ENCODE results near the gene SLC29A3.

The SLC29A3 gene

GRCh38 chr10:71393841-71394475 is 74.9 kb downstream of the SLC29A3 start:
- no peak for TF ChIP-seq ZNF274 (IDR thresholded peaks at IDR 0.05; ENCODE audit: low read depth, low read length)
- H3K4me3 ChIP-seq (ENCODE audit: low read length), result no peak overlapping the region

GRCh38 chr10:71394926-71395562 is 76.0 kb downstream of the SLC29A3 start:
- no peak for TF ChIP-seq ZNF274 (IDR thresholded peaks at IDR 0.05; ENCODE audit: low read depth, low read length)
- H3K4me3 ChIP-seq (ENCODE audit: low read length), result no peak overlapping the region

- no peak for TF ChIP-seq ZNF274 (IDR thresholded peaks at IDR 0.05; ENCODE audit: low read depth, low read length)
- no peak overlapping the region for H3K4me3 ChIP-seq (ENCODE audit: low read length)
These were observed 76.6 kb downstream of the SLC29A3 start for GRCh38 chr10:71395621-71396020.

GRCh38 chr10:71396084-71396710 is 77.1 kb downstream of the SLC29A3 start:
- no peak overlapping the region for H3K4me3 ChIP-seq (ENCODE audit: low read length)
- no peak for TF ChIP-seq ZNF274 (IDR thresholded peaks at IDR 0.05; ENCODE audit: low read depth, low read length)

- H3K4me3 ChIP-seq (ENCODE audit: low read length), result no peak within 1 kb of the TSS
- TF ChIP-seq ZNF274 (IDR thresholded peaks at IDR 0.05; ENCODE audit: low read depth, low read length), result no peak
These were observed 77.7 kb downstream of the SLC29A3 start, which contains the start of gene CDH23 for GRCh38 chr10:71396711-71397295. Gene CDH23 (plus strand): TSS chr10:71396920. CDS start chr10:71439832, 42,912 bp downstream.

DNA sequence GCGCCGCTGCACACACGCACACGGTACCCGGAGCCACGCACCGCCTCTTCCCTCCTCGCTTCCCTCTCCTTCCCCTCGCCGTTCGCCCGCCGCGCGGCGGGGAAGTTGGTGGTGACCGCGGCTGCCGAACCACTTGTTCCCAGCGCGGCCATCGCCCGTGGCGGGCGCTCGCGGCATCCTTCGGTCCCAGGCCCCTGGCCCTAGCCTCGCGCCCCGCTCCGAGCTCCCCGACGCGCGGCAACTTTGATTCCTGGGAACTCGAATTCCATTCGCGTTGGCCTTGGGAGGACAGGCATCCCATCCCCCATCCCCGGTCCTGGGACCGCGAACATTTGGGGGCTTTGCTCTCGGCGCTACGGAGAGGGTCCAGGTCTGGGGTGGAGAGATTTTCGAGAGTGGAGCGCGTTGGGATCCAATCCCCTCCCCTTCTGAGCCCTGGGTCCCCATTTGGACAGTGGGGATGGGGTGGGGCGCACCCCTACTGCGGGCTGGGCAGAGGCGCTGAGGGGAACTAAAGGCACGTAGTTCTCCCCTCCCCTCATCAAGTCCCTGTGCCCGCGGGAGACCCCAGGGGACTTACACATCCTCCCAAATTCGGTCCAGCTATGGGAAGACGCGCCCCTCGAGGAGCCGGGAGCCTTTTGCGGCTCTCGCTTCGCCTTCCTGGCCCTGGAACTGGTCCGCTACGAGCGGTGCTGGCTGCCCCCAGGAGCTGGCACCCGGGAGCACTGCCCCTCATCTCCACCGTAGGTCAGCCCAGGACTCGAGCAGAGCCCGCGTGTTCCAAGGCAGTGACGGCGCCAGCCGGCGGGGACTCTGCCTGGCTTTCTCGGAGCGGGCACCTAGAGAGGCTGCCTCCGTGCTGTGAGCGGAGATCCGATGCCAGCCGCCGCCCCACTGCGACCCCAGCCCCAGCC is 78.5 kb downstream of the SLC29A3 start:
- no peak for TF ChIP-seq ZNF274 (IDR thresholded peaks at IDR 0.05; ENCODE audit: low read depth, low read length)

GRCh38 chr10:71398976-71399375 is 79.9 kb downstream of the SLC29A3 start:
- no peak for TF ChIP-seq ZNF274 (IDR thresholded peaks at IDR 0.05; ENCODE audit: low read depth, low read length)

More for the DNA sequence above, 78.5 kb downstream of the SLC29A3 start:
- no peak overlapping the region for H3K4me3 ChIP-seq (ENCODE audit: low read length)

DNA sequence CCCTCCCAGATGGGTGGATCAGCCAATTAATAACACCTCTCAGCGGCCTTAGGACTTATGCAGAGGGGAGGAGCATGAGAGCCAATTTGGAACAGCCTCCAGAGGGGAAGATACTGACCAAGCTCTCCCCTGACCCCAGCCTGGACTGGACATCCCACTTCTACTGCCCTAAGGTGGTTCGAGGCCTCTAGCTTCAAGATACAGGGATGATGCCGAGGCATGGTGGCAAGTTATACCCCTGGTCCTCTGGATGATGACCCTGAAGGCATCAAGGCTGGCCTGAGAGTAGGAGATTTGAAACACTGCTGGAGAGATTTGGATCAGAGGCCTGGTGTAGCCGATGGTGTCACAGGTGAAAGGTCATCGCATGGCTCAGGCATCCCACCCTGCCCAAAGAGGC is 80.9 kb downstream of the SLC29A3 start:
- TF ChIP-seq ZNF274 (IDR thresholded peaks at IDR 0.05; ENCODE audit: low read depth, low read length), result no peak
- H3K4me3 ChIP-seq (ENCODE audit: low read length), result no peak overlapping the region

More at GRCh38 chr10:71398976-71399375, 79.9 kb downstream of the SLC29A3 start:
- no peak overlapping the region for H3K4me3 ChIP-seq (ENCODE audit: low read length)

GRCh38 chr10:71401056-71401455 is 82.0 kb downstream of the SLC29A3 start:
- TF ChIP-seq ZNF274 (IDR thresholded peaks at IDR 0.05; ENCODE audit: low read depth, low read length), result no peak
- H3K4me3 ChIP-seq (ENCODE audit: low read length), result no peak overlapping the region

DNA sequence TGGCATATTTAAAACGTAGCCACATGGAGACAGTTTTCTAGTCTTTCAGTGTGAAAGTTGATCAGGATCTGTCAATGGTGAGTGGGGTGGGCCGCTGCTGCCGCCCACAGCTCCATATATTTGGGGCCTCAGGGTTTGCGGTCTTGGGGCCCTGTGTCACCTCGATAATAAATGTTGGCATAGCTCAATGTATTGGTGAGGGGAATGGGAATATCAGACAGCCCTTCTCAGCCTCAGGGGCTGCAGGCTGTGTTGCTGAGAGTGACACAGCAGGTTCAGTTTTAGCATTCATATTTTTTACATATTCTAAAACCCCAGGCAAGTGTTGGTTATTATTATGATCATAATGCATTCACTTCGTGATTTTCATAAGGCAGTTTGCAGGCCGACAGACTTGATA is 82.9 kb downstream of the SLC29A3 start:
- no peak for TF ChIP-seq ZNF274 (IDR thresholded peaks at IDR 0.05; ENCODE audit: low read depth, low read length)
- no peak overlapping the region for H3K4me3 ChIP-seq (ENCODE audit: low read length)

GRCh38 chr10:71404503-71405295 is 85.6 kb downstream of the SLC29A3 start:
- H3K4me3 ChIP-seq (ENCODE audit: low read length), result no peak overlapping the region

GRCh38 chr10:71406878-71407277 is 87.8 kb downstream of the SLC29A3 start:
- no peak overlapping the region for H3K4me3 ChIP-seq (ENCODE audit: low read length)

More at GRCh38 chr10:71404503-71405295, 85.6 kb downstream of the SLC29A3 start:
- TF ChIP-seq ZNF274 (IDR thresholded peaks at IDR 0.05; ENCODE audit: low read depth, low read length), result no peak

More at GRCh38 chr10:71406878-71407277, 87.8 kb downstream of the SLC29A3 start:
- no peak for TF ChIP-seq ZNF274 (IDR thresholded peaks at IDR 0.05; ENCODE audit: low read depth, low read length)

All from GM08714 (cell line).